Occipital lobe (tissue), 2 donors: ENCODE data around the gene HOXC5. TPM values are rescaled to one million over a fixed set of nuclear protein-coding genes. Genes with fewer than 3 reads are reported as not detected.

Source experiments
- DNase-seq: peaks from one replicate; lab custom pipeline; 2025; lab: John Stamatoyannopoulos, UW
- total RNA-seq: library from RNA; depleted of rRNA; stranded (reverse); fragments of >200 nt; gene quantifications from one replicate; pipeline ENCODE4 v1.2.3, GENCODE V29; 2014

Gene HOXC5
- total RNA-seq, 1 donor from 2014 or later, result not detected

DNA sequence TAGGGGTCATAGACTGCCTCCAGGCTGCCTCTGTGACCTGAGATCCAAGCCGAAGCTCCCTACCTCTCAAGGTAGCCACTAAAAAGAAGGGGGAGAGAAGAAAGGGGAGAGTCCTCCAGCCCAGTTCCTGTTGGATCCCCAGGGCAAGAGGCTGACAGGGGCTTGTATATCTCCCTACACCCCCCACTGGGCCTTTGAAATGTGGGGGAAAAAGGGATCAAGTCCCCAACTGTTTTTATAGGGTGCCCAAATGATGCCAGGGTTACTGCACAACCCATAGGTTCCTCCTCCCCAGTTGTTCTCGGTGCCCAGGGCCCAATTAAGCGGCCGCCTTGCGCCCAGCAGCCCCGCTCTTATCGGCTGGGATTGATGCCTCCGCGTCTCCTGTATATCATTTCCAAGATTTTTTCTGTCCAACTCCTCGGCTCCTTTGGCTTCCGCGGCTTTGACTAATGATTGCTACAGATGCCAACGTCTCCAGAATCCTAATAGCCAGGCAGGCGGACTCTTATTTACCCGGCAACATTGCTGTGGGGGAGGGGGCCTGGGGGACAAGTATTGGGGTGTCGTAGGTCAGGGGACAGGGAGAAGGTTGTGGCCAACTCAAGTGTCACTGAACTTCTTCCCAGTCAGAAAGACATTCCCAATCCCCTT, 13.1 kb downstream of the HOXC5 start:
- no peak for DNase-seq

DNA sequence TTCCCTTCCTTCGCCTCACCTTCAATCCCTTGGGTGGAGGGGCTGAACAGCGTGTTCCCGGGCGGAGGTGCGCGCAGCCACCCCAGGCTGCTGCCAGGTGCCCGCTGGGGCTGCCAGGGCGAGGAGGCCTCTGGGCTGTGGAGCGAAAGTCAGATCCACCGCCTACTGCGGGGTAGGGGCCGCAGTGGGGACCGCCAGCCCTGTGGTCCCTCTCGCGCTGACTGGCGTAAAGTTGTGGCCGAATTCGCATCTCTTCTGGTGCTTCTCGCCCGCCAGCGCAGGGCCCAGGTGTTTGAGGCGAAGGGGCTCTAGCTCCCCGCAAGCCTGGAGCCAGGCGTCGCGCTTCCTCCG, 13.9 kb downstream of the HOXC5 start:
- no peak for DNase-seq

DNA sequence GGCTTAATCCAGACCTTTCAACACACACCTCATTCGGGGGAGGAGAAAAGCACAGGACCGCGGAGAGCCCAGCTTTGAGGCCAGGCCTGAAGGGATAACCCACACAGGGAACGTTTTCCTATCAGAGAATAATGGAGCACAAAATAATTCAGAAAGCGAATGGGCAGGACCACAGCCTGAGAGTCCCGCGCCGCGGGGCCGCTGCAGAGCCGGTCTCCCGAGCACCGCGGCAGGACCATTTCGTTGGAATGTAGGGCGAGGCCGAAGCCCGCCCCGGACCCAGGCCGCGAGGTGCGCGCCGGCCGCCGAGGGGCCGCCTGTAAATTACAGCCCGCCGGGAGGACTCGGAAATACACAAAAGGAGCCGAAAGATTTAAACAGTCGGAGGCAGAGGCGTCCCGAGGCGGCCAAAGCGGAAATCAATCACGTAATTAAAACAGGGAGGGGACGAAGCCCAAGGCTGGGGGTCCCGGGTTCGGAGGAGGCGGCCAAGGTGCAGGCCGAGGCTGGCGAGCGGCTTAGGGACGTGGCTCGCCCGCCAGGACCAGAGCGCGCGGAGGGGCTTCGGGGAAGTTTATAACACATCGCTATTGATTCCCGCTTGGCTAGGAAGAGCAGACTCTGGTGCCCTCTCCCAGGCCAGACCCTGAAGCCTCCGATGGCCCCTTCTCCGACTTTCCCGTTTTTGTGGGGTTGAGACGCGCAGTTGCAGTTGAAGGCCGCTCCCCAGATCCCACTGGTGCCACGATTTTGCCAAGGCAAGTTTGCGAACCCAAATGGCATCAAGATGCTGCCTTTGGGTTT, 14.5 kb downstream of the HOXC5 start:
- DNase-seq, result no peak

DNA sequence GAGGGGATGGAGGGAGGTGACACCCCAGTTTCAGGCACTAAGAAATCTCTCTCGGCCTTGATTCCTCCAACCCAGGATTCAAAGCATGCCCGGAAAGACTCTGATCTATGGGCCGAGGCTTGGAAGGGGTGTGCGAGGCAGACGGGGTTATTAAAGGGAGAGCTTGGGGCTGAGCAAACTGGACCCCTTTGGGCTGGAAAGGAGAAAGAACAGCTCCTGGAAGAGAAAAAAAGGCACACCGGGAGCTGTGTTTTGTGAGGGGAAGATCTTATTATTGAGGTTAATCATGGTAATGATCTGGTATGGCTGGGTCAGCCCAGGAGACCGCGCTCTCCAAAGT, 15.1 kb downstream of the HOXC5 start:
- DNase-seq, result no peak

DNA sequence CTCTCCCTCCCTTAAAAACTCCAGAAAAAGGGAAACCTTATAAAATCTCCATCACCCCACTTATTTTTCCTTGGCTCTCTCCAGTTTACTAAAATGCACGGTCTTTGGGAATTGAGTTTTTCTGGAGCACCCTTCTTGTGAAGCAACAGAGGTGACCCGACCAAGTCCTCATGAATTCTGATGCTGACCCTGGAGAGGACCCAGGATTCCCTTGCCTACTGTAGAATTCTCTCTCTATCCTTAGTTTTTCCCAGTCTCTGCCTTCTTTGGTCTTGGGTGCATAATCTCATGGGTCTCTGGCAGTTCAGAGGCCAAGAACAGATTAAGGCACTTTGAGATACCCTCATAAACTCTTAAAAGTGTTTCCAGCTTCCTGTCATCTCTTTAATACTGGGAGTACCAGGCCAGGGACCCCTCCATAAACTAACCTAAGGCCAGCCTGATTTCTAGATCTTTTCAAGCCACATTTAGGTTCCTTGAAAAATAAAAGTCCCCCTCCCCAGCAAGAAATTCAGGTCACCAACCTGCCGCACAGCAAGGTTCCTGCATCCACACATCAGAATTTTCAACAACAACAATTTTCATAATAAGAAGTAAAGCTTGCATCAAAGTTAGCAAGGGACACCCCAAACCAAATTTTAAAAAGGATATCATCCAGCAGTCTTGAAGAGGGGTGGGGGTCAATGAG, 15.7 kb downstream of the HOXC5 start:
- DNase-seq, result no peak

DNA sequence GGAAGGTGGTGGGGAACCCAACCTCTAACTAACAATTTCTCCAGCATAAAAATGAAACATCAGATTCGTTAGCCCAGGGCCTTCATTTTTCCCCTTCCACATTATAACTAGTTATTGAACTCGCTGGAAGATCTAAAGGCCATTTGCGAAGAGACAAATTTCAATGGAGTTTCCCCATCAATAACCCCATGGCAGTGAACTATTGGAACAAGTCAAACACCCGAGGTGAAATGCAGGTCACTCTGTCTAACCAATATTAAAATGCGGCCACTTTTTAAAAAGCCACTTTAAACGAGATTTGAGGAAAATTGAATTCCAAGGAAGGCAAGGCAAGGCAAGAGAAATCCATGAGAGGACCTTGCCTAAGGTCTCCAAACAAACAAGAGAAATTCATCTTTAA, 16.3 kb downstream of the HOXC5 start:
- no peak for DNase-seq

DNA sequence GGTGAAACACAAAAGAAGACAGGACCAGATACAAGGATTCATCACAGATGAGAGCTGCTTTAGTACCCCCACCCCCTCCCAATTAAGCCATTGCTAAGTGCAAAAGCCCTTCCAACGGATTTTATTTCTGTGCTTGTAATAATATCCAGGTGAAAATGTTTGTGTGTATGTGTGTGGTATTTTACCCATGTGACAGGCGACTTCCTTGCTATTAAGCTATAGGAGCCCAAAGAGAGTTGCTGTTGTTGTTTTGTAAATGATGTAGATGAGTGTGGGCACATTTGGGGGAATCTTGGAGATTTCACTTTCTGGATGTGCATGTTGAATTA, 17.6 kb downstream of the HOXC5 start:
- no peak for DNase-seq

DNA sequence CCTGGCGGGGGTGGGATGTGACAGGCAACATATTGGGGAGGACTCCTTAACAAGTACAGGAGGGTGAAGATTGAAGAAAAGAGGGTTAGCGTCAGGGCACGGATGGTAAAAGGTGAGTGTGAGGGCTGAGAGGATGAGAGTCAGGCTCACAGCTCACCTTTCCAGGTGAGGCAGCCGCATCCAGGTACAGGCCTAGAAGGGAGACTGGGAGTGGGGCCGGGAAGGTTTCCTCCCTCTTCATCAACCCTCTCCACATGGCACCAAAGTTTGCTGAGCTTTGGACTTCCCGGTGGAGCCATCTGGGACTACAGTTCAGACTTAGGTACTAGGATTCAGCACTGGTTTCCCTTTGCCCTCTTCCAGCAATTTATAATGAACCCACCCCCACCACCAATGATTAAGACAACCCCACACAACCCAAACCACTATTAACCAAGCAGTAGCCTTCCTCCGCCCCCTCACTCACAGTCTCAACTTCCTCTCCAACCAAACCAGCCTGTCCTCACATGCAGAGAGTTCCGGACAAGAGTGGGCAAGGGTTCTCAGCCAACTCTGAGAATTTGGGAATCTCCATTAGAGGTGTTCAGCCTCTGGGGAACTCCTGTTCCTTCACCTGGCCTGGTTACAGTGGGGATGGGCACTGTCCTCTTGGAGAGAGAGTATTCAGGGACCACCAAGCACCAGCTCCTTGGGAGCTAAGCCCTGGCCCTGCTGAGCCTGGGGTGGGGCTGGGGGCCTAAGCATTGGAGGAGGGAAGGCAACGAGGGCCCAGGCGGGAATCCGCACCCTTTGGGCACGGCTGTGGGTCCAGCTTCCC, 18.4 kb downstream of the HOXC5 start:
- DNase-seq, result no peak

DNA sequence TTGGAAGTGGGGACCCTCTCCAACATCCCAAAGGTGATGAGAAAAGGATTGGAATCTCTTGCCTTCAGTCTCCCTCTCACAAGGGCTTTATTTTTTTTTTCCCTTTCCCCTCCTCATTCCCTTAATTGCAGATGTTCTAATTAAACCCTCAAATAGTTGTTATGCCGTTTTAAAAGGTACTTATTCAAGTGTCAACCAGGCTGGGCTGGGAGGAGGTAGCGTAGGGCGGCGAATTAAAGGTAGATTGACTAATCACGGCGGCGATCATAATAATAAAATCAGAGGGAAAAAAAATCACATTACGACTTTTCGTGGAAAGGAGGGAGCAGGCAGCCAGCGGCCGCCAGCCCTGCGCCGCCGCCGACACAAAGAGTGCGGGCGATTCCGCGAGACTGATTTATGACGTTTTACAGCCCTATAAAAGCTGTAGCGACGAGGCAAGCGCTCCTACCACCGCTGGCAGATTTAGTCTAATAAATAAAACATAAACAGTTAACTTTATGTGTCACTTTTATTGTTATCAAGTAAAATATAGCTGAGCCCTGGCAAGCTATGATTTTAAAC, 19.1 kb downstream of the HOXC5 start:
- DNase-seq, result no peak

DNA sequence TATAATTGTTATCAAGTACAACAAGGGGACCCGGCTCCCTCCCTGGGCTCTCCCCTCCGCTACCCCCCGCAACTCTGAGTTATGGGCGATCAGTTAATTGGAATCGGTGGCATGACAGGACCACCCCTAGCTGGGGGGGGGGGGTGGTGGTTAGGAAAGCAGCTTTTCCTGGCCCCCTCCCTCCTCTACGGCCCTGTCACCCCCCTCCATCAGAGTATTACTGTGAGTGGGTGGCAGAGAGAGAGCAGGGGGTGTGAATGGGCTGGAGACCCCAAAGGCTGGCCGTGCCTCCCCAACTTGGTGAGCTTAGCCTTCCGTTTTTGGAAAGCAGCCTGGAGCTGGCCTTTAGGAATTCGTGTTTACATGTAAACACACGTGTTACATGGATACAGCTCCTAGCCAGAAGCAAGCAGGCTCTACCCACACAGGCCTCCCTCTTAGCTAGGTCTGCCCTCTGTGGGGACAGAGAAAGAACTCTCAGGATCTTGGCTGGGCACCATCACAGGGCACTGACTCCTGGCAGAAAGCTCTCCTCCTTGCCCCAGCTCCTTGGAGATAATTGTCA, 19.7 kb downstream of the HOXC5 start:
- no peak for DNase-seq

DNA sequence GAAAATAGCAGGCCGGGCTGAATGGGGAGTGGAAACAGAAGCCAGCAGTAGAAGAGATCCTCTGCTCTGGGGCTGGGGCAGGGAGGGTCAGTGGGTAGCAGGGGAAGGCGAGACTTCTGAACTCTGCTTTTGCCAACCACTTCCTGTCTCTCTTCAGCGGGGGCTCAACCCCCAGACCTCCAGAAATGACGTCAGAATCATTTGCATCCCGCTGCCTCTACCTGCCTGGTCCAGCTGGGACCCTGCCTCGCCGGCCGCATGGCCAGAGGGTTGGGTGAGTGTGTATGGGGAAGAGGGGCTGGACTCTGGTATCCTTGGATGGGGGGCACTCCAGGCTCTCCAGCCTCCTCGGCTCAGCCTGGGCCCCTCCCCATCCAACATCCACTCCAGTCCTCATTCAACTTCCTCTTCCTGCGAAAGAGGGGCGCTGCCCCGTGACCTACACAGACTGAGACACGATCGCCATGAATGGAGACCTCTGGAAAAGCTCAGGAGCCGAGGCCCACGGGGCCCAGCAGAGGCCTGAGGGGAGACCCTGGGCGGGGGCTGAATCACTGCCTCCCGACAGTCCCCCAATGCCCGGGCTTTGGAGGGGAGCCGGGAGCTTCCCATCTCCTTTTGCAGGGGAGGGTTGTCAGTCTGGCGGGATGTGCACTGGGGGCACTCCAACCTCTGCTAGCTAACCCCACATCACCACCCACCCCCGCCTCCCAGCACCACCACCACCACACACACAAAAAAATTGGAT, 20.3 kb downstream of the HOXC5 start:
- no peak for DNase-seq

DNA sequence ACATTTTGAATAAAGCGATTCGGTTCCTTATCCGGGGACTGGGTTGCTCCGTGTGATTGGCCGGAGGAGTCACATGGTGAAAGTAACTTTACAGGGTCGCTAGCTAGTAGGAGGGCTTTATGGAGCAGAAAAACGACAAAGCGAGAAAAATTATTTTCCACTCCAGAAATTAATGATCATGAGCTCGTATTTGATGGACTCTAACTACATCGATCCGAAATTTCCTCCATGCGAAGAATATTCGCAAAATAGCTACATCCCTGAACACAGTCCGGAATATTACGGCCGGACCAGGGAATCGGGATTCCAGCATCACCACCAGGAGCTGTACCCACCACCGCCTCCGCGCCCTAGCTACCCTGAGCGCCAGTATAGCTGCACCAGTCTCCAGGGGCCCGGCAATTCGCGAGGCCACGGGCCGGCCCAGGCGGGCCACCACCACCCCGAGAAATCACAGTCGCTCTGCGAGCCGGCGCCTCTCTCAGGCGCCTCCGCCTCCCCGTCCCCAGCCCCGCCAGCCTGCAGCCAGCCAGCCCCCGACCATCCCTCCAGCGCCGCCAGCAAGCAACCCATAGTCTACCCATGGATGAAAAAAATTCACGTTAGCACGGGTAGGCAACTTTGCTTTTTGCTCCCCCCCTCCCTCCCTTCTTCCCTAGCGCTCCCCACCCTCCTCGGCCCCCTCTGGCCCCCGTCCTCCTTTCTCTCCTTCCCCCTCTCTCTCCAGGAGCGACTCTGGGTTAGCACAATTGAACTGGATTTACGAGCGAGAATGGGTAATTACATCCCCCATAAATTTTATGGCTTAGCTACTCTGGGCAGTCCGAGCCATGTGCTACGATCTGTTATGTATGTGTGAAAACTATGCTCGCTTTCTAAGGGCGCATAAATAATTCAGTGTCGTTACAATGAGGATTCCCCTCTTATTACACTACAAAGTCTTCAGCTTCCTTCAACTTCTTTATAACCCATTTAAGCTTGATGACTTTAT, 21.2 kb downstream of the HOXC5 start, which contains the start of gene HOXC4:
TSS of gene HOXC4 (plus strand) at position 85 of the 991 bp plus-strand sequence. CDS start at position 173, 88 bp downstream.
- no peak for DNase-seq

DNA sequence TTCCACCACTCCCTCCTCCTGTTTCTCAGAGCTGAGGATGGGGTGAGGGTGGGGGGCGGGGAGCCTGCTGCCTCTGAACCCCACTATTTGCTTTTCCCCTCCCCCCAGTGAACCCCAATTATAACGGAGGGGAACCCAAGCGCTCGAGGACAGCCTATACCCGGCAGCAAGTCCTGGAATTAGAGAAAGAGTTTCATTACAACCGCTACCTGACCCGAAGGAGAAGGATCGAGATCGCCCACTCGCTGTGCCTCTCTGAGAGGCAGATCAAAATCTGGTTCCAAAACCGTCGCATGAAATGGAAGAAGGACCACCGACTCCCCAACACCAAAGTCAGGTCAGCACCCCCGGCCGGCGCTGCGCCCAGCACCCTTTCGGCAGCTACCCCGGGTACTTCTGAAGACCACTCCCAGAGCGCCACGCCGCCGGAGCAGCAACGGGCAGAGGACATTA, 21.9 kb downstream of the HOXC5 start:
- DNase-seq, result no peak

DNA sequence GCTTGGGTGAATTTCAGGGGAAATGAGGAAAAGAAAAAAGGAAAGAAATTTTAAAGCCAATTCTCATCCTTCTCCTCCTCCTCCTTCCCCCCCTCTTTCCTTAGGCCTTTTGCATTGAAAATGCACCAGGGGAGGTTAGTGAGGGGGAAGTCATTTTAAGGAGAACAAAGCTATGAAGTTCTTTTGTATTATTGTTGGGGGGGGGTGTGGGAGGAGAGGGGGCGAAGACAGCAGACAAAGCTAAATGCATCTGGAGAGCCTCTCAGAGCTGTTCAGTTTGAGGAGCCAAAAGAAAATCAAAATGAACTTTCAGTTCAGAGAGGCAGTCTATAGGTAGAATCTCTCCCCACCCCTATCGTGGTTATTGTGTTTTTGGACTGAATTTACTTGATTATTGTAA, 22.7 kb downstream of the HOXC5 start:
- no peak for DNase-seq

DNA sequence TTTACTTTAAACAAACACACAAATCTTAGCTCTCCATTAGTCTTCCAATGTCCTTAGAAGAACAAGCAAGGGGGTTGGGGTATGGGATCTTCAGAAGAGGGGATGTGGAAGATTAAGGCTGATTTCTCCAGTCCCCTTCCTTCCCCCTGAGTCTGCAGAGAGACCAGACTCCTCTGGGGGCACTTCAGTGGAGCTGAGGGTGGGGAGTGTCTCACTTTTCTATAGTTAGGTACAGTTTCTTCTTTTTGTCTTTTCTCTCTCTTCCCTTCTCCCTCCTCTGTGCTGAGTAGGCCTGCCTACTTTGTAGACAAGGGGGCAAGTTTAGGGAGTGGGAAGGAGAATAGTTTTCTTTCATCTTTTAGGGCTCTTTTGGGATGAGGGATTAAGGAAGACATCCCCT, 23.3 kb downstream of the HOXC5 start:
- no peak for DNase-seq

DNA sequence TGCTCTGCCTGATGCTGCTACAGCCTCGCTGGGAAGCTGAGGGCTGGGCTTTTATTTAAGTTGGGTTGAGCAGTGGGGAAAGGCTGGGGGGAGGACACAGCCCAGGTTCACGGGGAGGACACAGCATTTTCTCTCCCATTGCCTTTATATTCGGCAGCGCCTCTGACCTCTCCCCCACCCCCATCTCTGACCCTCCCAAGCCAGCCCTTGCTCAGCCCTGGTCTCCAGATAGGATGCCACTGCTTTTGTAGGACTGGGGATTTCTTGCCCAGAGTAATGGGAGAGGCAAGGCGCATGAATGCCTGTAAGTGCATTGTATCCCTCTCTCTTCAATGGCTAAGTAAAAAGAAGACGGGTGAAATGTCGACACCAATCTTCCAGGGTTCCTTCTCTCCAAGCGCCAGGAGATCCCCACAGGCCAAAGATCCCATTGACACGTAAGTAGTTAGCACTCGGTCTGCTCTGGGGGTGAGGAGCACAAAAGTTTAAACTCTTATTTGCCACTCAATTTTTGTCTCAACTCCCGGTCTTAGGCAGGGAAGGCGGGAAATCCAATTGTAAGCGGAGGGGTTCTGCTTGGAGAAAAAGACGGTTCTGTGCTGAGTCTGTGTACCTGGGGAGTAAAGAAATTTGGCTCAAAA, 25.4 kb downstream of the HOXC5 start:
- no peak for DNase-seq

DNA sequence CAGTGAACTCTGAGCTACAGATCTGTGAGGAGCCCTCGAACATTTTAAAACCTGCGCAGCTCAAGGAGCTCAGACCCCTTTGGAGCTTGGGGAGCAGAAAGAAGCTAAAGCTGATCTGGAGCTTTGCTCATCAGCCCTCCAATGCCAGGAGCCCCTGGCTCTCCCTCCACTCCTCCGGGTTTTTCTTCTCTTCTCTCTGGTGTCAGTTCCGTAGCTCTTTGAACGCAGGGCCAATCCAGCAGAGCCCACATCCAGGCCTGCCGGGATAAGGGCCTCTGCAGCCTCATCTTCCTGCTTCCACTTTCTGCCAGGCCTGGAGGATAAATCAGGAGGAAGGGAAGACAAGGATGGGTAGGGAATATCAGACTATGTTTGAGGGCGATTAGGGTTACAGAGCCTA, 26.8 kb downstream of the HOXC5 start:
- DNase-seq, result no peak

DNA sequence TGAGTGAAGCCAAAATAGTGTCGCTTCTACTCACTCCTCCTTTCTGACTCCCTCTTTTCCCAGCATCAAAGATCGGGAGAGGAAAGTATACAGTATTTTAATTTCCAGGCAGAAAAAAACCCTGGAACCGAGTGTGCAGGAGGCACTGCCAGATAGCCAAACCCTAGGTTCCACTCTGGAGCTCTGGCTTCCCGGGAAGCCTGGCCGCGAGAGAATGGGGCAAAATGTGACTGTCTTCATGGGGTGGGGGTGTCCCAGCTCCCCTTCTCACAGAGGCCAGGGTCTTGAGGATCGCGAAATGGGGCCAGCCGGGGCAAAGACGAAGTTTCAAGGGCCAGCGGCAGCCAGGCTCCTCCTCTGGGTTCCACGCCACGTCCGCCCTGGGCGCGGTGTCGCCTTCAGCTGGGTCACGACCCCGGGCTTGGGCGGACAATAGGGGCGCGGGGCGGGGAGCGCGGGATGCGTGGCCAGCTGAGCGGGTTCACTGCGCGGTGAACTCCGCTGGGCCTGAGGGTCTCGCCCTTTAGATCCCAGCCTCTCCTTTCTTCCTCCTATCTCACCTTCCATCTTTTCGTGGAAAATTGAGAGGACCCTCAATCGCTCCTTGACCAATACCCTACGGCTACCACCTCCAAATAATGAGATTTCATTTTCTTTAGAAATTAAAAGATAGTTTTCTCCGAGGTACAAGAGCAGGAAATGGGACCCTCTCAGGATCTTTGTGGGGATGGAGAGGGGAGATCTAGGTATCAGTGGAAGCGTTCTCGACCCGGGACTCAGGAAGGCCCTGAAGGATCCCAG, 27.5 kb downstream of the HOXC5 start:
- DNase-seq, result no peak
